Non-pigmented ciliary epithelial cell (primary cell): Measurements from ENCODE around the gene TP53I11.

Experiments
- DNase-seq: peaks from one replicate; pipeline ENCODE4 v3.0.0-alpha.2; 2010; ENCODE audit warnings: low read depth

The TP53I11 gene

GRCh38 chr11:44950625-44951476, at the start of gene TP53I11:
TP53I11 (minus strand) TSS chr11:44950883; CDS start chr11:44938335, 12,548 bp downstream.
- no peak for DNase-seq

GRCh38 chr11:44999068-44999467, 48.4 kb upstream of the TP53I11 start:
- DNase-seq, result no peak

GRCh38 chr11:44998051-44998450, 47.4 kb upstream of the TP53I11 start:
- DNase-seq, result no peak

- no peak for DNase-seq
Measured at GRCh38 chr11:44997566-44997965, 46.9 kb upstream of the TP53I11 start.

- no peak for DNase-seq
Measured at GRCh38 chr11:44994753-44995152, 44.1 kb upstream of the TP53I11 start.

GRCh38 chr11:44993971-44994704, 43.5 kb upstream of the TP53I11 start:
- DNase-seq, result no peak

- no peak for DNase-seq
Measured at GRCh38 chr11:44992774-44993173, 42.1 kb upstream of the TP53I11 start.

- no peak for DNase-seq
Measured at GRCh38 chr11:44992181-44992582, 41.5 kb upstream of the TP53I11 start.

- no peak for DNase-seq
Measured at GRCh38 chr11:44990665-44991064, 40.0 kb upstream of the TP53I11 start.

- DNase-seq, result no peak
Measured at GRCh38 chr11:44989831-44990566, 39.3 kb upstream of the TP53I11 start.

GRCh38 chr11:44988981-44989635, 38.4 kb upstream of the TP53I11 start:
- DNase-seq, result no peak

GRCh38 chr11:44988111-44988510, 37.4 kb upstream of the TP53I11 start:
- no peak for DNase-seq

- DNase-seq, result no peak
Measured at GRCh38 chr11:44987506-44987905, 36.8 kb upstream of the TP53I11 start.

- no peak for DNase-seq
Measured at GRCh38 chr11:44986315-44986714, 35.6 kb upstream of the TP53I11 start.

- no peak for DNase-seq
Measured at GRCh38 chr11:44985721-44986120, 35.0 kb upstream of the TP53I11 start.

GRCh38 chr11:44983786-44984185, 33.1 kb upstream of the TP53I11 start:
- no peak for DNase-seq

GRCh38 chr11:44982496-44983062, 31.9 kb upstream of the TP53I11 start:
- no peak for DNase-seq

GRCh38 chr11:44980533-44981427, 30.1 kb upstream of the TP53I11 start:
- DNase-seq, result no peak

- DNase-seq, result no peak
Measured at GRCh38 chr11:44979543-44980399, 29.1 kb upstream of the TP53I11 start.

- no peak for DNase-seq
Measured at GRCh38 chr11:44978961-44979331, 28.3 kb upstream of the TP53I11 start.
